Stimulated activated CD8-positive, alpha-beta memory T cell treated with anti-CD3 and anti-CD28 coated beads, Interleukin-15, amount 100 ng/mL, for 24 hours (primary cell): ENCODE results near the gene XXYLT1.
"Not testable (repeated sequence)": the region's sequence is repeated elsewhere in the genome, so short reads cannot be mapped to it uniquely, and the experiment has no call there.

ENCODE experiments used
- DNase-seq: peaks from one replicate; pipeline ENCODE4 v3.0.0-alpha.2; 2020; ENCODE audit warnings: low read depth

XXYLT1 gene

DNA sequence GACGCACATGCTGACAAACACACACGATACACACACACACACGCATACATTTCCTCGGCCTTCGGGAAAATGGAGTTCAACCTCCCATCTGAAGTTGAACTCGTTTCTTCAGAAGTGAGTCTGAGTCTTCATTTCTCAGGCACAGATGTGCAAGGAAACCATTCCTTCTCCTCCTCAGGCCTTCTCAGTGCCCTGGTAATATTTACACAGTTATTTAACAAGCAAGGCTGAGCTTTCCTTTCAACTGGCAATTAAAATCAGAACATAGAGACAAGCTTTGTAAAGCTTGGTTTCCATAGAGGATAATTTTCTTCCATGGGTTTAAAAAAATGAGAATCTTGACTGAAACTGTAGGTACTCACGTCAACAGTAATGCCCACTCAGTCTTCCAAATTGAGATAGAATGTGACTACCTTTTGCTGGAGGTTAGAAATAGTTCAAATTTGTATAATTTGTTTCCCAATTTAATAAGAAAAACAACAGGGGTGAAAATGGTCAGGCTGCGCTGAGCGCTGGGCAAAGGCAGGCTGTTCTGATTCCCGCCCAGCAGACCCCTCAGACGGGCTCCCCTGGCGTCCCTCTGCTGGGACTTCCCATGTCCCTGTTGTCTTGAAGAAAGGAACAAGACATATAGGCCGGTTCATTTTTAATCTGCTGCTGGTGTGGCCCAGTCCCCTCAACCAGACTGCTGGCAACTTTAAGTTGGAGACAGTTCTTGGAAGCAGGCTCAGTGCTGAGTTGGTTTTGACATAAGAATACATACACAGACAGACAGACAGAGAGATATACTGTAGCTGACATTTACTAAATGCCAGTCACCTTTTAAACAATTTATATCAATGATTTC, 174.3 kb downstream of the XXYLT1 start:
- DNase-seq: no peak

DNA sequence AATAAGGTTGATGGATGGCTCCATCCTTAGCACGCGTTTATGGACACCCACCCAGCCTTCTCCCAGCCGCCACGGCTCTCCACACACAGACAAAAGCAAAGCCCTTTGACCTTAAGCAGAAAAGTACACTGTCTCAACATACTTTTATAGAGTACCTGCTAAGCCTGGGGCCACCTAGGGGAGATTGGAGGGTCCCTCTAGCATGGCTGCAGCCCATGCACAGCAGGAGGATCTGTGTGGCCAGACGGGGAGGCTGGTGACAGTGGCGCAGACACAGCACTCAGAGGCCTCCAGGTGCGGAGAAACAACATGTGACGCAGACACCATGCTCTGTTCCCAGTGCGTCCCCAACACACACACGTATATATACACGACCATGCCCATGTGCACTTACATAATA, 174.9 kb downstream of the XXYLT1 start:
- no peak for DNase-seq

GRCh38 chr3:195095704-195096036, 175.3 kb downstream of the XXYLT1 start:
- DNase-seq: no peak

GRCh38 chr3:195095035-195095703, 175.8 kb downstream of the XXYLT1 start:
- DNase-seq: no peak

GRCh38 chr3:195094191-195094921, 176.6 kb downstream of the XXYLT1 start:
- DNase-seq: no peak

DNA sequence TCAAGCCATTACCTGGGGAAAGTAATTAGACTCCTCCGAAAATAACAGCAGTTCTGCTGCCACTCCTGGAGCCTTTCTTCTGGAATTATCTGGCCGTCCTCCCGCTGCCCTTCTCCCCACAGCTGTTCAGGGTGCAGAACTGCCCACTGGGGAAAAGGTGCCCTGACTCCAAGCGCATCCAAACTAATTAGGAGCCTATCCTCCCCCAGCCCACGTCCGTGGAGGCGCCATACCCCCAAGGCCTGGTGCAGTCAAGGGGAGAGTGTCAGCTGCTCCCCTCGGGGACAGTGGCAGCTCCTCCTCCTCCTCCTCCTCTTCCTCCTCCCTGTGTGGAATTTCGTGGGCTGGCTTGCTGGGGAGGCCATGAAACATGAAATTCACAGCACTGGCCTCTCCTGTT, 177.2 kb downstream of the XXYLT1 start:
- DNase-seq: no peak

DNA sequence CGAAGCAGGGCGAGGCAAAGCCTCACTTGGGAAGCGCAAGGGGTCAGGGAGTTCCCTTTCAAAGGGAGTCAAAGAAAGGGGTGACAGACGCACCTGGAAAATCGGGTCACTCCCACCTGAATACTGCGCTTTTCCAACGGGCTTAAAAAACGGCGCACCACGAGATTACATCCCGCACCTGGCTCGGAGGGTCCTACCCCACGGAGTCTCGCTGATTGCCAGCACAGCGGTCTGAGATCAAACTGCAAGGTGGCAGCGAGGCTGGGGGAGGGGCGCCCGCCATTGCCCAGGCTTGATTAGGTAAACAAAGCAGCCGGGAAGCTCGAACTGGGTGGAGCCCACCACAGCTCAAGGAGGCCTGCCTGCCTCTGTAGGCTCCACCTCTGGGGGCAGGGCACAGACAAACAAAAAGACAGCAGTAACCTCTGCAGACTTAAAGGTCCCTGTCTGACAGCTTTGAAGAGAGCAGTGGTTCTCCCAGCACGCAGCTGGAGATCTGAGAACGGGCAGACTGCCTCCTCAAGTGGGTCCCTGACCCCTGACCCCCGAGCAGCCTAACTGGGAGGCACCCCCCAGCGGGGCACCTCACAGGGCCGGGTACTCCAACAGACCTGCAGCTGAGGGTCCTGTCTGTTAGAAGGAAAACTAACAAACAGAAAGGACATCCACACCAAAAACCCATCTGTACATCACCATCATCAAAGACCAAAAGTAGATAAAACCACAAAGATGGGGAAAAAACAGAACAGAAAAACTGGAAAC, 182.9 kb downstream of the XXYLT1 start:
- DNase-seq: not testable (repeated sequence)

GRCh38 chr3:195087328-195087727, 183.6 kb downstream of the XXYLT1 start:
- no peak for DNase-seq

DNA sequence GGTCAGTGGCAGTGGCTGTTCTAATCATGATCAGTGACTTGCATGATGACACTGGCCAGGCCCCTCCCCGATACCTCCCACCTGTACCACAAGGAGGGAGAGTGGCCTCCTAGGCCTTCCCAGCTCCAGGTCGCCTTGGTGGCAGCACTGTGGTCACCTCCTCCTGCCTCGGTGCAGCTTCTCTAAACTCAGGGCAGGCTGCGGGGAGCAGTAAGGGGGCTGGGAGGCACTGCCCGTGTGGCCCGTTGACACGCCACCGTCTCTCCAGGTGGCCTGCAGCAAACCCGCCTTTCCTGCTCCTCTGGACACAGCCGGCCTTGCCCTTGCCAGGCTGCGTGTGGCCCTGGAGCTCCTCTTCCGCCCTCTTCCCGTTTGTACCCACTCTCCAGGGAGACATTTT, 184.1 kb downstream of the XXYLT1 start:
- DNase-seq: no peak

GRCh38 chr3:195086341-195086740, 184.6 kb downstream of the XXYLT1 start:
- no peak for DNase-seq

DNA sequence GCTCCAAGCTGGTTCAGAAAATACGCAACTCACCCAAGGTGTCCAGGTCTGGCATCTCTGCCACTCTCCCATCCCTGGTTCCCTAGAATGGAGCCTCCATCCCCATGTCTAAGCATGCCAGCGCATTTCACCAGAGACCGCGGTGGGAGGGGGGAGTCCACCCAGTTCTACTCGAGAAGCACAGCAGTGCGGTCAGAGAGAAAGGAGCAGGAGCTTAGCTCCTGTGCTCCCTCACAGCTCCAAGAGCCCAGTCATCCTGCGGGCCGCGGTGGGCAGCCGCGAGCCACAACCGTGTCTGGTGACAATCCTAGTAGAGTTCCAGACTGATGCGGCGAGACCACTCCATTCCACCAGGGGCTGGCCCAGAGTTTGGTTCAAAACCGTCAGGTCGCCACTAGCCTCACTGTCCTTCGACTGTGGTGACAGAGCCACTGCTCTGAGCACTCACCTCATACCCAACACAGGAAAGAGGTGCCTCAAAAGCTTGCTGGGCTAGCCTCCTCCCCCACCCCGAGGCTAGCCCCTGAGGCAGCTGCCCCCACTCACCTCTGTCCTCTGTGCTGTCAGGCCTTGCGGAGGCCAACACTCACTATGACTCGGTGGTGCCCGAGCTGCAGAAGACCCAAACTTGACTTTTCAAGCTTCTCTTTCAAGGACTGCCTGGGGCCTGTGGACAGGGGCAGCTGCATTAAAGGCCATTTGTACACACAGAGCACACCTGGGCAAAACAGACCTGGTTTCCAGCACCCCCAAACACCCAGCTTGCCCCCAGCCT, 185.4 kb downstream of the XXYLT1 start:
- DNase-seq: no peak

GRCh38 chr3:195084746-195085145, 186.2 kb downstream of the XXYLT1 start:
- no peak for DNase-seq

GRCh38 chr3:195083659-195084058, 187.3 kb downstream of the XXYLT1 start:
- no peak for DNase-seq

DNA sequence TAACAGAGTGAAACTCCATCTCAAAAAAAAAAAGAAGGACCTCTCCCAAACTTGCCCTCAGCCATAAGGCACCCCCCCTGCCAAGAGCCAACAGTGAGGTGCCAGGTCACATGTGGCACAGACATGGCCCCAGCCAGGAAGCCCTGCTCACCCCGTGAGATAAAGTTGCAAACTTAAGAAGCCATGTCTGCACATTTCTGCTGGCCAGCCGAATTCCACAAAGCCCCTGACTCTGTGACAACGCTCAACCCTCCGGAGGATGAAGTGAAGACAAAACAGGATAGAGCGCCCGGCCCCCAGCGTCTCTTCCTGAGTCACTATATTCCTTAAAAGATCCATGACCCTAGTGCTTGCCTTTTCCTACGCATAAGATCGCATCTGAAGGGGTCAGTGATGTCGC, 188.1 kb downstream of the XXYLT1 start:
- DNase-seq: no peak

GRCh38 chr3:195081242-195081963, 189.6 kb downstream of the XXYLT1 start:
- DNase-seq: no peak

DNA sequence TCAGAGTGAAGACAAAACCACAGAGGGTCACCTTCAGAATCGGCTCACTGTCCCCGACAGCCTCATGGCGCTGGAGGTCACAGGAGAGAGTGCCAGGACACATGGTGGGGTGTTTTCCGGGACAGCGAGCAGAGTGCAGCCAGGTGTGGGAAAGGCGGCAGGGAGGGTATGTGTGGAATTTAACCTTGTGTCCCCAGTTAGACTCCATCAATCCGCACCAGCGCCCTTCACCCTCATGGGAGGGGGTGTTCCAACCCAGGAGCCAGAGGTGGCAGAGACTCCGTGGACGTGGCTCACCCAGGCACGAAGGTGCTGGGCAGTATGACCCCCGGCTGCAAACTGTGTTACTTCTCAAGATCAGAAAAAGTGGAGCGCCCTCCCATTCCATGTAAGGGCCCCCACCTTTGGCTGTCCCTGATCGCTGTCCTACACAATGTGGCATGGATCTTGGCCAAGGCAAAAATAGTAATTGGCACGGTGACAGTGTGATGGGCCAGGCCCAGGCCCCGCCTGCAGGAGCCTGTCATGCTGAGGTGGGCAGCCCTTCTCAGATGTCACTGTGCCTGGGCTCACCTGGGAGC, 190.3 kb downstream of the XXYLT1 start:
- DNase-seq: no peak

GRCh38 chr3:195080125-195080524, 190.8 kb downstream of the XXYLT1 start:
- DNase-seq: no peak

DNA sequence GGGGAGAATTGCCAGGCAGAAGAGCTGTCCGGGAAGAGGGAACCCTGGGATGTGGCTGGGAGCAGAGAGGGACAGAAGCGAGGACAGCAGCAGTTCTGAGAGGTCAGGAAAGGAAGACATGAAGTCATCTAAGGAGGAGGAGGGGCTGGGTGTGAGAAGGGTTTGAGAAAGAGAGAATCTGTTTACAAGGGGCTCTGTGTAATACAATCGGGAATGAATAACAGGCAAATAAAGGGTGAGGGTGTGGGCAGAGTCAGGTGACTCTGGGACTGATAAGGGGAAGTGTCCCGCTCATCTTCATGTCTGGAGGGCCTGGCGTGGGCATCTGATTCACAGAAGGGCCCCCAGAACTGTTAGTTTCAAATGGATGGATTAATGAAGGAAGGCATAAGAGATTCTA, 191.3 kb downstream of the XXYLT1 start:
- DNase-seq: no peak

- DNase-seq: no peak
Observed at GRCh38 chr3:195078891-195079440, 192.0 kb downstream of the XXYLT1 start.
